Measurements from ENCODE around the gene PCGF1. TPM values are rescaled to one million over a fixed set of nuclear protein-coding genes. Genes with fewer than 3 reads are reported as not detected.

Gene PCGF1
- total and polyA plus RNA-seq, 2 experiments from 2014 or later, result 10.9 to 13.4 TPM

DNA sequence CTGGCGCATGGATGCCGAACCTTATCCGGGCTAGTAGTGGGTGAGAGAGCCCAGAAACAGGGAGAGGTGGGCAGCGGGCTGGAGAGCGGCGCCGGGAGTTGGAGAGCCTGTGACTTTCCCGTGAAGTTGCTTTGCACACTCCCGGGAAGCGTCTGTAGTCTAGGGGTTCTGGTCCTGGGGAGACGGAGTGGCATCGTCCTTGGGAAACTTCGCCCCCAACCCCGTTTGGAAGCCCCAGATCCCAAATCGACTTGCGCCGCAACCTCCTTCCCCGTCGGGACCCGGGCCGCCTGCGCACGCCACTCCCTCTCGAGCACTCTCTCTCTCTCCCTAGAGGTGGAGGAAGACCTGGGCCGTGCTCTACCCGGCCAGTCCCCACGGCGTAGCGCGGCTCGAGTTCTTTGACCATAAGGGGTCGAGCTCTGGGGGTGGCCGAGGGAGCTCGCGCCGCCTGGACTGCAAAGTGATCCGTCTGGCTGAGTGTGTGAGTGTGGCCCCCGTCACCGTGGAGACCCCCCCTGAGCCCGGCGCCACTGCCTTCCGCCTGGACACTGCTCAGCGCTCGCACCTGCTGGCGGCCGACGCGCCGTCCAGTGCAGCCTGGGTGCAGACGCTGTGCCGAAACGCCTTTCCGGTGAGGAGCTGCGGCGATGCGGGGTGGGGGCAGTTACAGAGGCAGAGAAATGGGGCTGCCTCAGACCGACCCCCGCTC is 47.5 kb upstream of the PCGF1 start:
- H2AFZ ChIP-seq, result peak overlapping the region; percentile 99

DNA sequence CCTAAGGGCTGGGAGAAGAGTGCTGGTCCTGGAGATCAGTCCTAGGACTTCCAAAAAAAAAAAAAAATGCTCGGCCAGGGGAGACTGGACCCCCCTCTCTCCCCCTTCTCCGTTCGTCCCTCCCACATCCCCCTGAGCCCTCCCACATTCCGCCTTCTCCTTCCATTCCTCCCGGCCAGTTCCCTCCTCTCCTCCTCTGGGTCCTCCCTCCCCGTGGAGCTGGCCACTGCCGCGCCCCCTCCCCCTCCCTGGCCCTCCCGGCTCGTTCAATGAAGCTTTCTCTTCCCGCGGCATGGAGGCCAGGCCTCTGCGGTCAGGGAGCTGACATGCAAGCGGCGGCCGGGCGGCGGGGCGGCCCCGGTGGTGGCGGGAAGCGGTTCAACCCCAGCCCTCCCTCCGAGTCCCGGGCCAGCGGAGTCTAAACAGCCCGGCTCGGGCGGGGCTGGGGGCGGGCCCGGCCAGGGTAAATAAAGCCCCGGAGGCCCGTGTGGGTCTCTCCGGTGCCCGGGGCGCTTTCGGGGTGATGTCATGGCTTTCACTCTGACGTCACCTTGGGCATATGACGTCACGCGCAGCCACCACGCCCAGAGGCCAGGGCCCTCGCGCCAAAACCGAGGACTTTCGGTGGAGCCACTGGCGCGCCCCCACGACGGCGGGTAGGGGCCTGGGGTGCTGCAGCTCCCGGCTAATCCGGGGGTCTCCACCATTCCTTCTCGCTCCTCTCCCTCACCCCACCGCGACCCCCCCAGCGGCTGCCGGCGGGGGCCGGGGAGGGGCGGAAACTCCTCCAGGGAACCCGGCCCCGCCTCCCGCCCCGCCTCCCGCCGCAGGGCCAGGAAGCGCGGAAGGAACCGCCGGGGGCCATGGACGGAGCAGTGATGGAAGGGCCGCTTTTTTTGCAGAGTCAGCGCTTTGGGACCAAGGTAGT is 46.7 kb upstream of the PCGF1 start, which contains the start of the genes DOK1 and LOXL3:
TSS of gene DOK1 (plus strand) at position 829 of the 928 bp plus-strand sequence. CDS start at position 864, 35 bp downstream.
TSS of gene LOXL3 (minus strand) at position 51 of the 928 bp plus-strand sequence. CDS start 1,308 bp downstream, outside the sequence.
- Histone ChIP-seq H3K79me2 (replicated peaks; ENCODE audit: insufficient read depth) (no peaks in the 10 kb centered on the region), H3K4me1 (ENCODE audit: insufficient read depth) (peaks cover 15% of the 10 kb centered on the region), H3K4me2 (peak within 1 kb of the TSS; percentile 96), H3K27ac (ENCODE audit: low read depth) (0 out of 2 replicates have a peak within 1 kb of the TSS, but pooled peaks have one; percentile 72), H3K36me3 (ENCODE audit: insufficient read depth) (no peaks in the 10 kb centered on the region), H3K4me3 (peak within 1 kb of the TSS; percentile 93), H2AFZ (peak within 1 kb of the TSS; percentile 99), H4K20me1 (replicated peaks; ENCODE audit: insufficient read depth) (no peaks in the 10 kb centered on the region), H3K9me2 (ENCODE audit: insufficient read depth) (no peaks in the 10 kb centered on the region), H3K27me3 (ENCODE audit: insufficient read depth) (peaks cover 92% of the 10 kb centered on the region), H3F3A (replicated peaks; ENCODE audit: low read depth) (peaks cover 1% of the 10 kb centered on the region)
- peaks cover 83% of the 10 kb centered on the region for H3K27me3 Mint-ChIP-seq (ENCODE audit: insufficient read depth, low read depth, poor library complexity)
- H3K4me3 Mint-ChIP-seq, result peak within 1 kb of the TSS; percentile 93
- H3K27ac Mint-ChIP-seq, result peak within 1 kb of the TSS; percentile 54
- no peaks in the 10 kb centered on the region for H3K9me3 Mint-ChIP-seq
- H3K36me3 Mint-ChIP-seq (ENCODE audit: low read depth), result no peaks in the 10 kb centered on the region; the same call in 2 of the 3 replicates
- ATAC-seq (peak; percentile 52), DNase-seq (ENCODE audit: low spot score) (peak; percentile 95)
- TF ChIP-seq POLR2AphosphoS5 (IDR thresholded peaks at IDR 0.05; ENCODE audit: low read depth) (peak; percentile 54), ZNF114 (CRISPR knock-in tag; IDR thresholded peaks at IDR 0.05) (no peak), CREB1 (CRISPR knock-in tag; IDR thresholded peaks at IDR 0.05; ENCODE audit: low read depth) (peak; percentile 100)
- H3K4me1 Mint-ChIP-seq, result peaks cover 20% of the 10 kb centered on the region

More for the DNA sequence above, 47.5 kb upstream of the PCGF1 start:
- Histone ChIP-seq H3K27ac (ENCODE audit: low read depth) (no peak overlapping the region), H3K9me2 (ENCODE audit: insufficient read depth) (no peaks in the 10 kb centered on the region), H4K20me1 (replicated peaks; ENCODE audit: insufficient read depth) (no peaks in the 10 kb centered on the region), H3K4me1 (ENCODE audit: insufficient read depth) (peaks cover 20% of the 10 kb centered on the region), H3K79me2 (replicated peaks; ENCODE audit: insufficient read depth) (no peaks in the 10 kb centered on the region), H3K4me3 (peak overlapping the region; percentile 93), H3K27me3 (ENCODE audit: insufficient read depth) (peaks cover 85% of the 10 kb centered on the region), H3K4me2 (peak overlapping the region; percentile 96), H3F3A (replicated peaks; ENCODE audit: low read depth) (no peaks in the 10 kb centered on the region; the same call in 1 of the 2 replicates), H3K36me3 (ENCODE audit: insufficient read depth) (no peaks in the 10 kb centered on the region)
- peaks cover 76% of the 10 kb centered on the region for H3K27me3 Mint-ChIP-seq (ENCODE audit: insufficient read depth, low read depth, poor library complexity)
- peaks cover 22% of the 10 kb centered on the region for H3K4me1 Mint-ChIP-seq
- H3K36me3 Mint-ChIP-seq (ENCODE audit: low read depth), result no peaks in the 10 kb centered on the region; the same call in 2 of the 3 replicates
- peak; percentile 58 for ATAC-seq
- H3K4me3 Mint-ChIP-seq, result peak overlapping the region; percentile 93
- H3K9me3 Mint-ChIP-seq, result no peaks in the 10 kb centered on the region
- H3K27ac Mint-ChIP-seq, result peak overlapping the region; percentile 54
- TF ChIP-seq EZH2 (IDR thresholded peaks at IDR 0.05; ENCODE audit: low read depth, unreplicated experiment) (peak; percentile 35), ZNF114 (CRISPR knock-in tag; IDR thresholded peaks at IDR 0.05) (no peak)
- peak; percentile 66 for DNase-seq (ENCODE audit: low spot score)
